ENCODE data around the gene ABTB2. TPM values are rescaled to one million over a fixed set of nuclear protein-coding genes. Genes with fewer than 3 reads are reported as not detected.

The ABTB2 gene
- total and polyA plus RNA-seq, 10 of the 15 experiments (the other 5 are each of a cell fraction or from before 2014, with no cell fraction given) = 0.13 to 2.1 (median 0.72) TPM

- CTCF ChIA-PET = interaction anchor here (0.6 to 1.0 kb wide), 3 partner anchors 11 to 457 kb away, joined by 3 read pairs; no protein-coding TSS in a partner anchor
- no peaks in the 10 kb centered on the region; the same call in 1 of the 2 replicates for H3K4me1 ChIP-seq (ENCODE audit: control insufficient read depth, insufficient read depth, low read length)
Observed at GRCh38 chr11:34214961-34215805, 142.6 kb downstream of the ABTB2 start.

More at GRCh38 chr11:34214961-34215805, 142.6 kb downstream of the ABTB2 start:
- DNase-seq (ENCODE audit: low read depth, low spot score) (no peak), ATAC-seq (peak; percentile 92), FAIRE-seq (no peak)
- ChIA-PET RAD21 (ENCODE audit: unreplicated experiment) (interaction anchor here (0.6 to 1.4 kb wide), 7 partner anchors 11 to 217 kb away, joined by 3 to 5 read pairs (median 4); partner anchors contain the start of gene ABTB2), SMC1A (ENCODE audit: uncharacterized antibody, unreplicated experiment) (interaction anchor here (0.7 to 1.7 kb wide), 6 partner anchors 10 to 140 kb away, joined by 3 to 5 read pairs (median 4); no protein-coding TSS in a partner anchor), POLR2A (interaction anchor here (0.6 to 0.8 kb wide), 2 partner anchors 9 to 17 kb away, joined by 3 read pairs; no protein-coding TSS in a partner anchor)
- Histone ChIP-seq H3K36me3 (ENCODE audit: control insufficient read depth in 2 of 2, insufficient read depth in 2 of 2, low read length in 1 of 2) (no peaks in the 10 kb centered on the region), H3K9me3 (replicated peaks; ENCODE audit: control insufficient read depth, insufficient read depth, low read length) (no peaks in the 10 kb centered on the region), H4K20me1 (ENCODE audit: control insufficient read depth, insufficient read depth) (no peaks in the 10 kb centered on the region), H2AFZ (ENCODE audit: control insufficient read depth, low read depth, low read length) (no peak overlapping the region), H3K79me2 (ENCODE audit: control insufficient read depth, insufficient read depth, low read length) (no peaks in the 10 kb centered on the region), H3K27me3 (replicated peaks in 1 of 2; ENCODE audit: control insufficient read depth in 2 of 2, insufficient read depth in 2 of 2, low read length in 1 of 2) (no peaks in the 10 kb centered on the region), H3K4me3 (no peak overlapping the region), H3K27ac (ENCODE audit: control insufficient read depth, insufficient read depth) (no peak overlapping the region), H3K9ac (ENCODE audit: control insufficient read depth, insufficient read depth, low read length) (no peak overlapping the region), H3K4me2 (ENCODE audit: control insufficient read depth, insufficient read depth) (no peak overlapping the region)
- TF ChIP-seq PAX8 (IDR thresholded peaks at IDR 0.05) = no peak
- TF ChIP-seq RBBP5 (conservative IDR thresholded peaks at IDR 0.05) = no peak
- TF ChIP-seq WRNIP1 (IDR thresholded peaks at IDR 0.05; ENCODE audit: borderline replicate concordance, low read depth, low read length) = no peak
- no peak for TF ChIP-seq TCF7 (IDR thresholded peaks at IDR 0.05; ENCODE audit: borderline replicate concordance)
- no peak for TF ChIP-seq SP1 (IDR thresholded peaks at IDR 0.05; ENCODE audit: low read depth, low read length)
- TF ChIP-seq ZBED1 (IDR thresholded peaks at IDR 0.05; ENCODE audit: borderline replicate concordance) = no peak
- no peak for TF ChIP-seq CEBPB (IDR thresholded peaks at IDR 0.05; ENCODE audit: borderline replicate concordance in 1 of 2, low read depth in 2 of 2, low read length in 2 of 2)
- TF ChIP-seq POLR2A (IDR thresholded peaks at IDR 0.05; ENCODE audit: low read depth, low read length) = no peak
- TF ChIP-seq, protein P1, sequence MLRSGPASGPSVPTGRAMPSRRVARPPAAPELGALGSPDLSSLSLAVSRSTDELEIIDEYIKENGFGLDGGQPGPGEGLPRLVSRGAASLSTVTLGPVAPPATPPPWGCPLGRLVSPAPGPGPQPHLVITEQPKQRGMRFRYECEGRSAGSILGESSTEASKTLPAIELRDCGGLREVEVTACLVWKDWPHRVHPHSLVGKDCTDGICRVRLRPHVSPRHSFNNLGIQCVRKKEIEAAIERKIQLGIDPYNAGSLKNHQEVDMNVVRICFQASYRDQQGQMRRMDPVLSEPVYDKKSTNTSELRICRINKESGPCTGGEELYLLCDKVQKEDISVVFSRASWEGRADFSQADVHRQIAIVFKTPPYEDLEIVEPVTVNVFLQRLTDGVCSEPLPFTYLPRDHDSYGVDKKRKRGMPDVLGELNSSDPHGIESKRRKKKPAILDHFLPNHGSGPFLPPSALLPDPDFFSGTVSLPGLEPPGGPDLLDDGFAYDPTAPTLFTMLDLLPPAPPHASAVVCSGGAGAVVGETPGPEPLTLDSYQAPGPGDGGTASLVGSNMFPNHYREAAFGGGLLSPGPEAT (IDR thresholded peaks at IDR 0.05; ENCODE audit: low read depth) = no peak
- TF ChIP-seq SRF (IDR thresholded peaks at IDR 0.05; ENCODE audit: low read depth in 2 of 2, low read length in 2 of 2) = no peak
- no peak for TF ChIP-seq EGR1 (IDR thresholded peaks at IDR 0.05; ENCODE audit: borderline replicate concordance in 1 of 2, low read depth in 2 of 2, low read length in 2 of 2)
- TF ChIP-seq RCOR1 (conservative IDR thresholded peaks at IDR 0.05; ENCODE audit: low read depth, low read length) = no peak
- TF ChIP-seq NR2C1 (IDR thresholded peaks at IDR 0.05) = no peak
- TF ChIP-seq ZNF622 (IDR thresholded peaks at IDR 0.05) = no peak
- 38% methylated on average over 5 of the region's 5 CpGs for WGBS (ENCODE audit: insufficient coverage, insufficient replicate concordance, low lambda C conversion rate, missing lambda C conversion rate)
- intact Hi-C loops (cut with micrococcal nuclease; ENCODE audit: unreplicated experiment) = no loop called here
- in situ Hi-C loops (cut with MboI) = no loop called here
- BruUV-seq (replicated peaks) = no TSS peak
